ENCODE measurements around the gene CLSTN2. TPM values are rescaled to one million over a fixed set of nuclear protein-coding genes. Genes with fewer than 3 reads are reported as not detected.

Gene CLSTN2
- polyA plus RNA-seq, 1 donor from 2014 or later = not detected

- H3K36me3 Mint-ChIP-seq = no peaks in the 10 kb centered on the region
- H3K9me3 Mint-ChIP-seq = peaks cover 0 to 6% (median 0%) of the 10 kb centered on the region in 3 donors
- H3K27me3 Mint-ChIP-seq = no peaks in the 10 kb centered on the region
- H3K27ac Mint-ChIP-seq = no peak overlapping the region
- no peak overlapping the region for H3K4me3 Mint-ChIP-seq
- no peaks in the 10 kb centered on the region for H3K4me1 Mint-ChIP-seq
Observed at GRCh38 chr3:140167600-140168281, 232.8 kb downstream of the CLSTN2 start.

- H3K27me3 Mint-ChIP-seq = peaks cover 8% of the 10 kb centered on the region
- H3K4me1 Mint-ChIP-seq = no peaks in the 10 kb centered on the region
- H3K36me3 Mint-ChIP-seq = no peaks in the 10 kb centered on the region
- peaks cover 0 to 6% (median 0%) of the 10 kb centered on the region in 3 donors for H3K9me3 Mint-ChIP-seq
- no peak overlapping the region for H3K4me3 Mint-ChIP-seq
- no peak overlapping the region for H3K27ac Mint-ChIP-seq
Observed at GRCh38 chr3:140170612-140171011, 235.6 kb downstream of the CLSTN2 start.

- Mint-ChIP-seq H3K9me3 (peaks cover 0 to 1% (median 0%) of the 10 kb centered on the region in 3 donors), H3K27ac (no peak overlapping the region), H3K27me3 (peaks cover 8% of the 10 kb centered on the region), H3K36me3 (no peaks in the 10 kb centered on the region), H3K4me1 (no peaks in the 10 kb centered on the region), H3K4me3 (no peak overlapping the region)
Observed at GRCh38 chr3:140176526-140176925, 241.5 kb downstream of the CLSTN2 start.

GRCh38 chr3:140177943-140178342, 243.0 kb downstream of the CLSTN2 start:
- no peaks in the 10 kb centered on the region for H3K4me1 Mint-ChIP-seq
- H3K9me3 Mint-ChIP-seq = peaks cover 0 to 1% (median 0%) of the 10 kb centered on the region in 3 donors
- H3K4me3 Mint-ChIP-seq = no peak overlapping the region
- peaks cover 7% of the 10 kb centered on the region for H3K27me3 Mint-ChIP-seq
- H3K36me3 Mint-ChIP-seq = no peaks in the 10 kb centered on the region
- H3K27ac Mint-ChIP-seq = no peak overlapping the region

GRCh38 chr3:140178482-140178881, 243.5 kb downstream of the CLSTN2 start:
- H3K27ac Mint-ChIP-seq = no peak overlapping the region
- H3K27me3 Mint-ChIP-seq = peaks cover 6% of the 10 kb centered on the region
- H3K4me3 Mint-ChIP-seq = no peak overlapping the region
- peaks cover 0 to 1% (median 0%) of the 10 kb centered on the region in 3 donors for H3K9me3 Mint-ChIP-seq
- no peaks in the 10 kb centered on the region for H3K36me3 Mint-ChIP-seq
- no peaks in the 10 kb centered on the region for H3K4me1 Mint-ChIP-seq

- Mint-ChIP-seq H3K4me3 (no peak overlapping the region), H3K36me3 (no peaks in the 10 kb centered on the region), H3K27me3 (no peaks in the 10 kb centered on the region), H3K4me1 (no peaks in the 10 kb centered on the region), H3K27ac (no peak overlapping the region), H3K9me3 (peaks cover 0 to 3% (median 0%) of the 10 kb centered on the region in 3 donors)
Observed at GRCh38 chr3:140180603-140181002, 245.6 kb downstream of the CLSTN2 start.

GRCh38 chr3:140185375-140185774, 250.4 kb downstream of the CLSTN2 start:
- Mint-ChIP-seq H3K27me3 (no peaks in the 10 kb centered on the region), H3K4me1 (no peaks in the 10 kb centered on the region), H3K4me3 (no peak overlapping the region), H3K27ac (no peak overlapping the region), H3K36me3 (no peaks in the 10 kb centered on the region), H3K9me3 (peaks cover 0 to 2% (median 0%) of the 10 kb centered on the region in 3 donors)

- Mint-ChIP-seq H3K36me3 (no peaks in the 10 kb centered on the region), H3K4me1 (no peaks in the 10 kb centered on the region), H3K9me3 (peaks cover 0 to 2% (median 0%) of the 10 kb centered on the region in 3 donors), H3K4me3 (no peak overlapping the region), H3K27ac (no peak overlapping the region), H3K27me3 (no peaks in the 10 kb centered on the region)
Observed at GRCh38 chr3:140186421-140186920, 251.5 kb downstream of the CLSTN2 start.

GRCh38 chr3:140187028-140187427, 252.0 kb downstream of the CLSTN2 start:
- Mint-ChIP-seq H3K4me3 (no peak overlapping the region), H3K36me3 (no peaks in the 10 kb centered on the region), H3K4me1 (no peaks in the 10 kb centered on the region), H3K27me3 (peaks cover under 1% of the 10 kb centered on the region), H3K9me3 (peaks cover 0 to 2% (median 0%) of the 10 kb centered on the region in 3 donors), H3K27ac (no peak overlapping the region)

GRCh38 chr3:140187656-140188221, 252.8 kb downstream of the CLSTN2 start:
- Mint-ChIP-seq H3K9me3 (peaks cover 0 to 6% (median 4%) of the 10 kb centered on the region in 3 donors), H3K27me3 (peaks cover 3% of the 10 kb centered on the region), H3K36me3 (peaks cover 3% of the 10 kb centered on the region), H3K4me1 (no peaks in the 10 kb centered on the region), H3K27ac (no peak overlapping the region), H3K4me3 (no peak overlapping the region)

- peaks cover 3% of the 10 kb centered on the region for H3K27me3 Mint-ChIP-seq
- H3K36me3 Mint-ChIP-seq = peaks cover 3% of the 10 kb centered on the region
- no peaks in the 10 kb centered on the region for H3K4me1 Mint-ChIP-seq
- no peak overlapping the region for H3K4me3 Mint-ChIP-seq
- H3K9me3 Mint-ChIP-seq = peaks cover under 1 to 7% (median 6%) of the 10 kb centered on the region in 3 donors
- H3K27ac Mint-ChIP-seq = no peak overlapping the region
Observed at GRCh38 chr3:140188285-140188684, 253.3 kb downstream of the CLSTN2 start.

GRCh38 chr3:140189267-140189666, 254.3 kb downstream of the CLSTN2 start:
- Mint-ChIP-seq H3K27ac (no peak overlapping the region), H3K27me3 (peaks cover 3% of the 10 kb centered on the region), H3K4me1 (no peaks in the 10 kb centered on the region), H3K36me3 (peaks cover 3% of the 10 kb centered on the region), H3K4me3 (no peak overlapping the region), H3K9me3 (peaks cover 3 to 15% (median 13%) of the 10 kb centered on the region in 3 donors)

- Mint-ChIP-seq H3K27ac (no peak overlapping the region), H3K4me3 (no peak overlapping the region), H3K9me3 (peaks cover 3 to 15% (median 12%) of the 10 kb centered on the region in 3 donors), H3K36me3 (peaks cover 3% of the 10 kb centered on the region), H3K27me3 (peaks cover 7% of the 10 kb centered on the region), H3K4me1 (no peaks in the 10 kb centered on the region)
Observed at GRCh38 chr3:140189976-140190375, 255.0 kb downstream of the CLSTN2 start.

- H3K9me3 Mint-ChIP-seq = peaks cover 3 to 15% (median 11%) of the 10 kb centered on the region in 3 donors
- peaks cover 3% of the 10 kb centered on the region for H3K36me3 Mint-ChIP-seq
- no peak overlapping the region for H3K4me3 Mint-ChIP-seq
- H3K27me3 Mint-ChIP-seq = peaks cover 7% of the 10 kb centered on the region
- H3K27ac Mint-ChIP-seq = no peak overlapping the region
- H3K4me1 Mint-ChIP-seq = no peaks in the 10 kb centered on the region
Observed at GRCh38 chr3:140196970-140197369, 262.0 kb downstream of the CLSTN2 start.

GRCh38 chr3:140198242-140198641, 263.3 kb downstream of the CLSTN2 start:
- H3K9me3 Mint-ChIP-seq = peaks cover 3 to 9% (median 8%) of the 10 kb centered on the region in 3 donors
- no peak overlapping the region for H3K4me3 Mint-ChIP-seq
- no peaks in the 10 kb centered on the region for H3K36me3 Mint-ChIP-seq
- H3K4me1 Mint-ChIP-seq = no peaks in the 10 kb centered on the region
- no peak overlapping the region for H3K27ac Mint-ChIP-seq
- H3K27me3 Mint-ChIP-seq = peaks cover 4% of the 10 kb centered on the region

GRCh38 chr3:140199008-140199407, 264.0 kb downstream of the CLSTN2 start:
- Mint-ChIP-seq H3K36me3 (no peaks in the 10 kb centered on the region), H3K9me3 (peaks cover 0 to 3% (median under 1%) of the 10 kb centered on the region in 3 donors), H3K4me3 (no peak overlapping the region), H3K4me1 (no peaks in the 10 kb centered on the region), H3K27ac (no peak overlapping the region), H3K27me3 (peaks cover 4% of the 10 kb centered on the region)
